GM18517 (cell line): ENCODE measurements around the gene FAM89B.

Source experiments
- ATAC-seq: cut with Tn5 transposase; IDR thresholded peaks from one replicate; pipeline ENCODE4 v1.9.1; 2021; ENCODE audit warnings: mild to moderate bottlenecking, moderate library complexity; ENCODE audit not compliant: unreplicated experiment

FAM89B gene

DNA sequence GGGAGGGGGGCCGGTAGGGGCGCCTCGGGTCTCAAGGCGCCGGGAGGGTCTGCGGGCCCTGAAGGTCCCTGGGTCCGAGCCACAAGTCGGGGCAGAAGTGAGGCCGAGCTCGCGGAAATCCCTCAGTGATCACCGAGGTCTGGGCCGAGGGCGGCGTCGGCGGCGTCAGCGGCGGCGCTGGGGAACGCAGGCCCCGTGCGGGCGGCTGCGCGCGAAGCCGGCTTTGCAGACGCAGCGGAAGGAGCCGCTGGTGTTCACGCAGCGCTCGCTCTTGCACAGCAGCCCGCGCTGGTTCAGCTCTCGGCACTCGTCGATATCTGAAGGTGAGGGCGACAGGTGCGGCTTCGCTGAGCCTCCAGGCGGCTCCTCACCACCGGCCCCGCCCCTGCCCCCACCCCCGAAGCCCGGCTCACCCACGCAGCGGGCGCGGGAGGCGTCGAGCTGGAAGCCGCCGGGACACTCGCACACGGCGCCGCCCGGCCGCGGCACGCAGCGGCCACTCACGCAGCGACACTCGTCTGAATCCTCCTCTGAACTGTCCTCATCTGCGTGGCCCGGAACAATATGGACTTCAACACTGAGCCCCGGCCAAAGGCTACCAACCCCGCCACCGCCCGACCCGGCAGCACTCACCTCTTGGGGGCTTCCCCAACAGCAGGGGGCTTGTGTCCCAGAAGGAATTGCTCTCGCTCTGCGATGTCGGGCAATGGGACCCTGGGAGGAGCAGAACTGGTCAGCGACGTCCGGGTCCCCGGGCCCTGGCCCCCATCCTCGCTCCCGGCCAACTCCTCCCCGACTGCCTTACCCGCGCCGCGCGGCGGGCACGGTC is 33.2 kb upstream of the FAM89B start:
- ATAC-seq = no peak

DNA sequence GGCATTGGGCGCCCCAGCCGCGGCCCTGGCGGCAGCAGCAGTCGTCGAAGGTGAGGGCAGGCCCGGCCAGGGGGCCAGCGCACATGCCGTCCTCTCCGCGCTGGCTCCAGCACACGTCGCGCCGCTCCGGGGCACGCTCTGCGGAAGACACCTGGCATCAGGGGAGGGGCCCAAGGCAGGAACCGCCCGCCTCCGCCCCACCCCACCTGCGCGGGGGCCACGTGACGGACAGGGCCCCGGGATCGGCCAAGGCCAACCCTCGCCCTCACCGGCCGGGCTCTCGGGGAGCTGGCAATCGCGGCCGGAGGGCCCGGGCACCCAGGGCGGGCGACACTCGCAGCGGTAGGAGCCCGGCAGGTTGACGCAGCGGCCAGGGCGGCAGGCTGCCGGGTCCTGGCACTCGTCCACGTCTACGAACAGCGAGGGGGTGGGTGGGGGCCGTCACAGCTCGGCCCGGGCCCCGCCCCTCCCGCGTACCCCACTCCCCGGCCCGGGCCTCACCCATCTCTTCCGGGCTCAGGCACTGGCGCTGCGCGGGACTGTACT is 32.5 kb upstream of the FAM89B start:
- peak; percentile 57 for ATAC-seq

DNA sequence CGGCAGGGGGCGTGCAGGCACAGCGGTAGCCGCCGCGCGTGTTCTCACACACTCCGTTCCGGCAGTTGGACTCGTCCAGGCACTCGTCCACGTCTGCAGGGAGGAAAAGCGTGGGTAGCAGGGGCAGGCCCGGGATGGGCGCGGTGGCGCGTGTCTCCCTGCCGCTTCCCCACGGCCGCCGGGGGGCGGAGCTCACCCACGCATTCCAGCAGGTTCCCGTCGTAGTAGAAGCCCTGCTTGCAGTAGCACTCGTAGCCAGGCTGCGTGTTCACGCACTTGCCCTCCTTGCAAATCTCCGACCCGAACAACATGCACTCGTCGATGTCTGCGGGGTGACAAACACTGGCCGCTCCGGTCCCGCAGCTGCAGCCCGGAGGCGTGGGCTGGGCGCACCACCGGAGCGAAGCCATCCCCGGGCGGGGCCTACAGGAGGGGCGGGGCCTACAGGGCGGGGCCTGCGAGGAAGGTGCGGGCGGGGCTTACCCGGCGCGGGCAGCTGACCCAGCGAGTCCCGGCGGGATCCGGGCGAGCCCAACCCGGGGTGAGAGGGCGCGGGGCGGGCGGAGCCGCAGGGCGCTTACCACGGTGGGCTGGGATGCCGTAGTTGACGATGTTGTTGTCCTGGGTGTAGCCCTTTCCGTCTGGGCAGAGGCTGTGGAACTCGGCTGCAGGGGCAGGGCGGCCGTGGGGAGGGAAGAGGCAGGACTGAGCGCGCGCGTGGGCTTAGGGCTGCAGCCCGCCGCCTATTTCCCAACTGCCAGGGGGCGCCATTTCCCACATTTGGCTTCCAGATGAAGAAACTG is 31.8 kb upstream of the FAM89B start:
- peak; percentile 58 for ATAC-seq

DNA sequence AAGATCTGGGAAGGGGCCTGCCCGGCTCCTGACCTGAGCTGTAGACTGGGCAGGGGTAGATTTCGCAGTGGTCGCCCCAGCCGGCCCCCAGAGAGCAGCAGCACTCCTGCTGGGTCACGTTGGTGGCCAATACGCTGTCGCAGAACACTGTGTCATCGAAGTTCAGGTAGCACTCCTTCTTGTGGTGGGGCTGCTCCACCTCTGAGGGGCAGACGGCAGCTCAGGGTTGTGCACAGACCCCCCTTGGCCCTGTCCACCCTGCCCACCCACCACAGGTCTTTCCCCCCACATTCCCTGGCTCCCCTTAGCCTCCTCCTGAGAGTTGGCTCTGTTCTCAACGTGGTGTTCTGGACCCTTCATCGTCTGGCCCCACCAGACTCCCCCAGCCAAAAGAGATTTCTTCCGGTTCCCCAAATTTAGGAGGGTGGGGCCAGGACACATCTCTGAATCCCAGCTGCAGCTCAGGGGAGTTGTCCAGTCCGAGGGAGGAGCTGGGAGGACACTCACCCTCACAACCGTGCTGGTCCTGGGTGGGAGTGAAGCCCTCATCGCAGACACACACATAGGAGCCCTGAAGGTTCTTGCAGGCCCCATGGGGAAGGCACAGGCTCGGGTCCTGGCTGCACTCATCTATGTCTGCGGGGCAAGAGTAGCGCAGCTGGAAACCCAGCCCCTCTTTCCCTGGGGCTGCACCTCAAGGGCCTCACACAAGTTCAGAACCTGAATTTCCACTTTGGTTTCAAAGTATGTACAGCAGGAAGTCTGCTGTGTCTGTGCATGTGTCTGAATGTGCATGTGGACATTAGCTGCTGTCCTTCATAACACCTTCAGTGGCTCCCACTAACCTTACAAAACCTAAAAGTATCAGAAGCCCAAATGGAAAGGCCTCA is 31.0 kb upstream of the FAM89B start:
- ATAC-seq = no peak

DNA sequence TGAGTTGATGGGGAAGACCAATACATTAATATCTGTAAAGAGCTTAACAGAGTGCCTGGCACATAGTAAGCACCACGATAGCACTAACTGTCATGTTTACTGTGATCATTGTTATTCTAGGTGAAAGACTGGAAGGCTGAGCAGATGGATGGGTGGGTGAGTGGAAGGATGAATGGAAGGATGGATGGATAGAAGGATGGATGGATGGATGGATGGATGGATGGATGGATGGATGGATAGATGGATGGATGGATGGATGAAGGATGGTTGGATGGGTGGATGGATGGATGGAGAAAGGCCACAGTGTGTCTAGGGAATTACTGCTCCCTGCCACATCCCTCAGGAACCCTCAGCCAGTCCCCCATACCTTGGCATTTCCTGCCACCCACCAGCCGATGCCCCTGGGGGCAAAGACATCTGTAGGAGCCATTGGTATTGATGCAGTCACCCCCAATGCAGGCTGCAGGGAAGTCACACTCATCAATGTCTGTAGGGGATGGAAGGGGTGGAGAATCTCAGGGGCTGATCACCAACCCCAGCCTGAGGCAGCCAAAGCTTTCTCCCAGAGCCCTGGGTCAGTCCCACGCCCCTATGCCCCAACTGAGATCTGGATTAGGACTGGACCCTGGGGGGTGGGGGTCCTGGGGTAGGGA is 29.5 kb upstream of the FAM89B start:
- ATAC-seq = no peak

DNA sequence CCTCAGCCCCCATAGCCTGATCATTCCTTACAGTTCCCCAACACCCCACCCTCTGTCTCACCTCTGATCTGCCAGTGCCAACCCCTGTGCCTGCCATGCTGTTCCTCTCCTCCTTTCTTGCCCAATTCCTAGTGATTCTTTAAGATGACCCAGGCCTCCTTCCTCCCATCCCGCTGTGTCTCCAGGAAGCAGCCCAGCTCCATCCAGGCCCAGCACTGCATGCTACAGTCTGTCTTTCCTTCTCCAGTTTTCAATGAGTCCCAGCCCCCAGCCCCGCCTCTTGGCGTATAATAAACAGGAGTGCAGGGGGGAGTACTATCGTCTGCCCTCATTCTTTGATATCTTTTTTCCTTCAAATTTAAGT is 26.5 kb upstream of the FAM89B start:
- ATAC-seq = no peak

DNA sequence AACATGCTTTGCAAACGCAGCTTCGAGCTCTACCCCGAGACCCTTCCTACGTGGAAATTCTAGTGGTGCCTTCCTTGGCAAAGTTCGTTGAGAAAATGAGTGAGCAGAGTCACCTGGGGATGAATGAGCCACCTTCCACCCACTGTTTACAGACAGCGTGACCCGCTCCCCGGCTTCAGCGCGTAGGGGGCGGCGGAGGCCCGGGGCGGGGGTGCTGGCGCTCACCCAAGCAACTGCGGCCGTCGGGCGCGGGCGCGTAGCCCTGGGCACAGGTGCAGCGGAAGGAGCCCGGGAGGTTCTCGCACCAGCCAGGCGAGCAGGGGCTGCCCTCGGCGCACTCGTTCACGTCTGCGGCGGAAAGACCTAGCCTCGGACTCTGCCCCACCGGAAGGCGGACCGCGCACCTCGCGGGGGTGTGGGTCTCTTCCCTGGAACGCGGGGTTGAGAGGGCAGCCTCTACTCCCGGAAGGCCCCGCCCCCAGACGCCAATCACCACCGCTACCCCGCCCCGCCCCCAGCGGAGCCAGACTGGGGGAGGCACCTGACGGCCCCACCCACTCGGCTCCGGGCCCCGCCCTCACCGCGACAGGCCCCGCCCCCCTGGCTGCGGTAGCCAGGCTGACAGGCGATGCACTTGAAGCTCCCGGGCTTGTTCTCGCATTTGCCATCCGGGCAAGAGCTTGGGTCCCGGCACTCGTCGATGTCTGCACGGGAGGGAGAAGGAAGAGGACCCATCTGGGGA is 25.9 kb upstream of the FAM89B start:
- ATAC-seq = peak; percentile 45

DNA sequence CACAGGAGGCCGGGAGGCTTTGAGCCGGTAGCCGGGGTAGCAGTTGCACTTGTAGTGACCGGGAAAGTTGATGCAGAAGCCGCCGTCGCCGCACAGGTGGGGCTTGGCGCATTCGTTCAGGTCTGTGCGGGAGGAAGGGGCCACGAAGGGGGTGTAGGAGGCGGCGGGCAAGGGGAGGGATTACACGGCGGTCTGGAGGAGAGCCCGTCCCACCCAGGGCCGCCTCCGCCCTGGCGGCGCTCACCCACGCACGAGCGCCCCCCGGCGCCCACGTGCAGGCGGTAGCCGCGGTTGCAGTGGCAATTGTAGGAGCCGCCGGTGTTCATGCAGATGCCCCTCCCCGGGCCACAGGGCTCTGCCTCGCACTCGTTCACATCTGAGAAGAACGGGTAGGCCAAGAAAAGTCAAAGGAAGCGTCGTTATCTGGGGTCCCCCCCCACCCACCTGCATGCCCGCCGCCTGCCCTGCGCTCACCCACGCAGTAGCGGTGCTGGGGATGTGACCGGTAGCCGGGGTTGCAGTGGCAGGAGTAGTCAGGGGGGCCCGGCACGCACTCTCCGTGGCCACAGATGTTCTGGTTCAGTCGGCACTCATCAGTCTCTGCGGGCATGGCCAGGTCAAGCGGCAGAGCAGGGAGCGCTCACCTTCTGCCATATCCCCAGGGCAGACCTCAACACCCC is 24.8 kb upstream of the FAM89B start:
- ATAC-seq = no peak

DNA sequence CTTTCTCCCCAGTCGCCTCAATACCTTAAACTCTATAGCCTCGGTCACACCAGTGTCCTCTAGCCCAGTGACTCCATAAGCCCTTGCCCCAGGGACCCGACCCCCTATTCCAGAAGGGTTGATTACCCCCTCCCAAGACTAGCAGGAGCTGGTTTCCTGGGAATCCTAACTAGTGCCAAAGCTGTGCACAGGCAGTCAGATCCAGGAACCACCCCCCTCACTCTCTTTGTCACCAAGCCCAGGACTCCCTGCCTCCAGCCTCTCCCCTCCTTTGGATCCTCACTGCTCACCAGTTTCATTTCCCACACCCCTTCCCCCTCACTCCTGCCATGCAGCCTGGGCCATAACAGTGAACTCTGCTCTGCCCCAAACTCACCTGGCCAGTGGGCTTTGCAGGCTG is 23.9 kb upstream of the FAM89B start:
- no peak for ATAC-seq

DNA sequence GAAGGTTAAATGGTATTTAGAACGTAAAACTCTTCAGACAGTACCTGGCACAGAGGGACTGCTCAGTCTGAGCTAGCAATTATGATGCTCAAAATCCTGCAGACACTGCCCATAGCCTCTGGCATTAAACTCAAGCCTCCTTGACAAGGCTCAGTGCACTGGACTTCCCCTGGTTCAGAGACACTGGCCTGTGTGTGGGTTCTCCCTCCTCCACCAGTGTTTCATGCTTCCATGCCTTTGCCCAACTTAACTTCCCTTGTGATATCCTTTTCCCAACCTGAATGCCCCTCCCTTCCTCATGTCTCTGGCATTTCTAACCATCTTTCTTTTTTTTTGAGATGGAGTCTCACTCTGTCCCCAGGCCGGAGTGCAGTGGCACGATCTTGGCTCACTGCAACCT is 23.2 kb upstream of the FAM89B start:
- no peak for ATAC-seq

DNA sequence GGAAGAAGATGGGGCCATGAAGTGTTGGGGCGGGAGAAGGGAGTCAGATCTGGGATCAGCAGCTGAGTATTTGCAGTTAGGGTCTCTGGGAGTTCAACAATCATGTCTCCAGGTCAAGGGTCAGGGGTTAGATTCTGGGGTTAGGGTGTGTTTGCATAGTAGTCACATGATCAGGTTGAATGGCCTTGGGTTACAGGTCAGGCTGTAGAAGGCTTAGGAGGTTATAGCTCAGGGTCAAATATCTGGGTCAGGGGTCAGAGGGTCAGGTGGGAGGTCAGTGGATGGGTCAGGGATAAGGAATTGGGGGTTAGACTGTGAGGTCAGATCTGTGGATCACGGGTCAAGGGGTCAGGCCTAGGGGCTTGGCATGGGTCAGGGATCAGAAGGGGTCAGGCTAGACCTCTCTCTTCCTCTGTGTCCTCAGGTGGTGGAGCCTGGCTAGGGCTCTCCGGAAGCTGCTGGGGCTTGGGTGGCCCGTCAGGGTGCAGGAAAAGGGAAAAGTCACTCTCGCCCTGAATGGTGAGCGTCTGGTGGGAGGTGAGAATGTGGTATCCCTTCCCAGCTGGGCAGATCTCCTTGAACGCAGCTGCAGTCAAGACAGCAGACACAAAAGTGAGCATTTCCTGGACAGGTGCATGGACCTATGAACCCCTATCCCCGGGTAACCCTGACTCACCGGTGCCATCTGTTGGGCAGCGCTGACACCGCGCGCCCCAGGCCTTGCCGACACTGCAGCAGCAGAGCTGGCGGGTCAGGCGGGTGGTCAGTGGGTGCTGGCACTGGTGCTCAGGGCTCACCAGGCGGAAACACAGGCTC is 20.6 kb upstream of the FAM89B start:
- no peak for ATAC-seq

DNA sequence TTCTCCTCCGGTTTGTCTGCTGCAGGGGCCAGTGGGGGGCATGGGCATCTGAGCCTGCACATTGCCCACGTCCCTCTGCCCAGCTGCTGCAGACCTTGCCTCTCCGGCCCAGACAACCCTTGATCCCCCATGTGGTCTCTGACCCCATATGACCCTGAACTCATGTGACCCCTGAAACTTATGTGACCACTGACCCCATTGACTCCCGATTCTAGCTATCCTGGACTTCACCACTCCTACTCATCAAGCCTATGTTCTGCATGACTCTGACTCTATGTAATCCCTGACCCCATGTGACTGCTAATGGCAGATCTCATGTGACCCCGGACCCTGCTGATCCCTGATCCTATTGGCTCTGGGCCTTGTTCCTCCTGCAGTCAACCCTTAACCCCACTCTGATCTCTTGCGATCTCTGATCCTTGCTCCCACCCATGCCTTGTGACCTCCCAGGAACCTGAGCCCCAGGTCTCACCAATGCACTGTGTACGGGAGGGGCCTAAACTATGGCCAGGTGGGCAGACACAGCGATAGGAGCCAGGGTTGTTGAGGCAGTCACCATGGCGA is 19.9 kb upstream of the FAM89B start:
- ATAC-seq = no peak

DNA sequence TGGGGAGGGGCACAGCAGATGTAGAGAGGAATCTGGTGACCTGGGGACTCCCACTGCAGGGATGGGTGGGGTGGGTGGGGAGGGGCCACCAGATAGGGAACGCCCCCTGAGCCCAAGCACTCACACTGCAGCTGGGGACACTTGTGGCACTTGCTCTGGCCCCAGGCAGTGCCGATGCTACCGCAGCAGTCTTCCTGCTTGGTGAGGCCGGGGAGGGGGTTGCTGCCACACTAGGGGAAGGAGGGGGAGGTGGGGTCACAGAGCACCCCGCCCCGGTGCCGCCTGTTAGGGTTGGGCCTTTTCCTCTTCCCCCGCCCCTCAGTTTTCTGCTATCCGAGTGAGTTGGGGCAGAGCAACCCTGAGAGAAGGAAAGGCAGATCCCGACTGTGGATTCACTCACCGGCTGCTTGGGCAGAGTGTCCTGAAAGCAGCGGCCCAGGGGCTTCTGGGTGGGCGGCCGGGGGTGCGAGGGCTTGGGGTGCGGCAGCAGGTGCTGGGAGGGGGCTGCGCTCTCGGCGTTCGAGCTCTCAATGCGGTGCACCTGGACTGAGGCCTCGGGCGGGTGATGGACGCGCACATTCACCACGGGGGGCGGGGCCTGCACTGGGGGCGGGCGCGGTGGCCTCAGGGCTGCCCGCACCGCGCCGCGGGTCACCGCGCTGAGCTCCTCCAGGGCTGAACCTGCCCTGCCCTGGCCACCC is 18.9 kb upstream of the FAM89B start:
- no peak for ATAC-seq

DNA sequence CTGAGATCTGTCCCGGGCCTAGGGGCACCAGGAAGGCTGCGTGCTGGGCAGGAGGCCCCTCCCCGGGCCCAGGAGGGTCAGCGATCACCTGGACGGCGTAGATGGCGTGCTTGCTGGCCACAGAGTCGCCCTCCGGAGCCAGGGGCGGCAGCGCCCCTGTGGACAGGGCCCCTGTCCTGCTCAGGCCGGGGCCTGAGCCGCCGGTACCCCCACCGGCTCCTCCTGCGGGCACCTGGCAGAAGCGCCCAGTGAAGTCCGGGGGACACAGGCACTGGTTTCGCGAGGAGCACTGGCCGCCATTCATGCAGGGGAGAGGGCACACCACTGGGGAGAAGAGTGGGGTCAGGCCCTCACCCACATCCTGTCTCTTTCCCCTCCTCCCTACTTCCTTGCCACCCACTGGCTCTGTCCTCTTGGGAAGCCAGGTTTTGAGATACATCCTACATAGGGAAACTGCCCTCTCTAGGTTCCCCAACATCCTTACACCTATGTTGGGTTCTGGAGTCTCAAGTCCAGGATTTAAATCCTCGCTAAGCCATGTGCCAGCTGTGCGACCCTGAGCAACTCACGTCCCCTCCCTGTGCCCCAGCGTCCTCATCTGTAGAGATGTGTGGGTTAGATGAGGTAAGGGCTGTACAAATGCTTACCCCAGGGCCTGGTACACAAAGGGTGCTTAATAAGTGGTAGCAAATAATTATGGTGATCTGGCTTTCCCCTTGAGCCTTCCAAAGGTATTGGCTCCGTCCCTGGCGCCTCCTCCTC is 18.1 kb upstream of the FAM89B start:
- no peak for ATAC-seq

DNA sequence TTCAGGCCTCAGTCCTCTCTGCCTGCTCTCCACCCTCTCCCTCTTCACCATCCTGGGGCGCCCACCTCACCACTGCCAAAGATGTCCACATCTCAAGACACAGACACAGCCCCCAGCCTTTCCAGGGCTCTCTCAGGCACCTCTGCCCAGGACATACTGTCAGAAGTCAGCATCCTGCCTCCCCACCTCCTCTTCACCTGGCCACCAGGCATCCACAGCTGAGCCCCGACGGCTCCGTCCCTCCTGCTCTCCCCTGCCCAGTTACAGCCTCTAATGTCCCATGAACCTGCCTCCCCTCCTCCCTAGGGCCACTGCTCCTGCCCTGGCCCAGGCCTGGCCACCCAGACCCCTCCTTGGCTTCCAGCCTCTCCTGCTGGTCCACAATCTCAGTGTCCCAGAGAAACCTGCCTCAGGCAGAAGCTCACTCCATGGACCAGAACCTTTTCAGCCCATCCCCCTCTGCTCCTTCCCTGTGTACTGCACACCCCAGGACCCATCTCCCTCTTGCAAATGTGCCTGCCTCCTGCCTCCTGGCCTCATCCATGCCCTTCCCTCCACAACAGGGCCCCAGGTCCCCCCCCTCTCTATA is 17.4 kb upstream of the FAM89B start:
- ATAC-seq = no peak

DNA sequence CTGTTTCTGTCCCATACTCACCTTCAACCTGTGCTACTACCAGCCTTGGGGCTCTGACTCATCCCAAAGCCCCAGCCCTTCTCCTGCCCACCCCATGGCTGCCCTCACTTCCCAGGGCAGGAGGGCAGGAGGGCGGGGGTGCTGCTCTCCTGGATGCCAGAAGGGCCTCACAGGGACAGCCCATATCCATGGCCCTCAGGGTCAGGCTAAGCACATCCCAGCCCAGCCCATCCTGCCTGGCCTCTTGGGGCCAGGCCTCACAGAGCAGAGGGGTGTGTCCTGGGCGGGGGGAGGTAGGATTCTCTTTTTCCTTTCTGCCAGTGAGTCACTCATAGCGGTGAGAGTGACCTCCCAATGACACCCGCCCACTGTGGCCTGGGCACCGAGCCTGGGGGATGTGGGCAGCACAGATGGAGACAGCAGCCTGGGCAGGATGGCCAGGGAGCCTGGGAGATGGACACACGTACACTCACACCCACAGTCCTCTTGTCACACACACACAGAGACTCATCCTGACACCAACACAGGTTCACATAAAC is 16.6 kb upstream of the FAM89B start:
- ATAC-seq = no peak
